ENCODE measurements around the gene TRIO.
A peak's percentile ranks its signal among the peaks of the same experiment; 100 is the strongest.

Gene TRIO

DNA sequence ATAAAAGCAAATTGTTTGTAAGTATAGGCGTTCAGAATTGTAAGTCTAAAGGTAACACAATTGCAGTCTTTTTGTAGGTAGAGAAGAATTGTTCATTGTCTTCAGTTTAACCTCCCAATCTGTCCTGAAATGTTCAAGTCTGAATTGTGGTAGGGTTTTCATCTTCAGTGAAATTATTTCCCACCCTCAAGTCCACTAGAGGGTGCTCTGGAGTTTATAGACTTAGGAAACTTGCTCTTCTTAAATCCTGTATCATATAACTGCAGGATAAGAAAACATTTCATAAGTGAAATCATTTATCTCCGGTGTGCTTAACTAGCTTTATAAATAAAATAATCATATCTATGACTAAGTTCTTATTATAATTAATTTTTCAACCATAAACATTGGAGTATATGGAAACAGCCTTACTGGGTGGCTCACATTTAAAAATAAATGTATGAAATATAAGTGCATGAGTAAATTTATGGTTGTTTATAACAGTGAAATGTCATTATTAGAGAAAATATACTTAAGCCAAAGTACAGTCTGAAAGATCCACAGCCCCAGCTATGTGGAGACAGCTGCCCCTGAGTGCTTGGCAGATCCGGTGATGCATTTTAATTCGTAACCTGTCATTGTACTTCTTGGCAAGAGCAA lies 256.0 kb downstream of the TRIO start:
- peaks cover 25% of the 10 kb centered on the region for H3K4me1 Mint-ChIP-seq
- H3K9me3 Mint-ChIP-seq, result peaks cover 9% of the 10 kb centered on the region
- H3K36me3 Mint-ChIP-seq (ENCODE audit: low read depth), result peaks cover 6% of the 10 kb centered on the region
- no peak overlapping the region for H3K27ac Mint-ChIP-seq
- no peak overlapping the region for H3K4me3 Mint-ChIP-seq
- ATAC-seq, result no peak
- DNase-seq, result no peak
- H3K27me3 Mint-ChIP-seq, result peaks cover 2% of the 10 kb centered on the region

DNA sequence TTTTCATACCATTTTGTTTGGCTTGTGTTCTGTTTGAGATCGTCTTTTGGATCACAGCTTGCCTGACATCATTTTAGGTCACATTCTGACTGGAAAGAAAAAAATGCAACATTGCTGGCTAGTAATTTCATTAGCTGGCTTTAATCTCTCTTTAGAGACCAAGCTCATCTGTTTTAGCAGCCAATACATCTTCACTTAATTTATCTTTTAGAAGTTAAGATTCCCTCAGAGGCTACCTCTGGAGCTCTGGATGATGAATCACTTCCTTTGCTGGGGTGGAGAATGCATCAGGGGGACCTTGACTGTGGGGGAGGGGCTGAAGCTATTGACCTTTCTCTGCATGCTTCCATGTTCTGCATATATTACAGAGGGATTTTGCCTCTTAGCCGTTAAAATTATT lies 256.9 kb downstream of the TRIO start:
- ATAC-seq (no peak), DNase-seq (no peak)
- H3K9me3 Mint-ChIP-seq, result peaks cover 9% of the 10 kb centered on the region
- H3K27me3 Mint-ChIP-seq, result peaks cover 2% of the 10 kb centered on the region
- no peak overlapping the region for H3K4me3 Mint-ChIP-seq
- peaks cover 6% of the 10 kb centered on the region for H3K36me3 Mint-ChIP-seq (ENCODE audit: low read depth)
- H3K4me1 Mint-ChIP-seq, result peaks cover 25% of the 10 kb centered on the region
- H3K27ac Mint-ChIP-seq, result no peak overlapping the region

DNA sequence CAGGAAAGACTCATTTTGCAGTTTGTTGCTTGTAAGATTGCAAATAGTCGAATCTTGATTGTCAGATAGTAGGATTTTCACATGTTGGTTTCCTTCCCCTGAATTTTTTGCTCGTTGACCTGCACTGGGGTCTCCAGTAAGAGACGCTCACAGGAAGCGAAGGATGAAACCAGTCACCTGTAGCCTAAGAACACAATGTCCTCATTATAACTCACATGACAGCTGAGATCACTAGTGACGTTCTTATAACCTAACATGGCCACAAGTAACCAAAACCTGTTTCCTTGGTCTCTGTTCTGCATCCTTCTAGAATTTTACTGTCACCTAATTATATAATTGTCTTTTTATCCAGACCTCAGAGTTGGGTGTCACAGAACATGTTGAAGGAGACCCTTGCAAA lies 257.5 kb downstream of the TRIO start:
- Mint-ChIP-seq H3K27ac (no peak overlapping the region), H3K27me3 (peaks cover 2% of the 10 kb centered on the region), H3K4me3 (no peak overlapping the region), H3K36me3 (ENCODE audit: low read depth) (peaks cover 6% of the 10 kb centered on the region), H3K4me1 (peaks cover 25% of the 10 kb centered on the region), H3K9me3 (peaks cover 9% of the 10 kb centered on the region)
- DNase-seq, result no peak
- no peak for ATAC-seq

DNA sequence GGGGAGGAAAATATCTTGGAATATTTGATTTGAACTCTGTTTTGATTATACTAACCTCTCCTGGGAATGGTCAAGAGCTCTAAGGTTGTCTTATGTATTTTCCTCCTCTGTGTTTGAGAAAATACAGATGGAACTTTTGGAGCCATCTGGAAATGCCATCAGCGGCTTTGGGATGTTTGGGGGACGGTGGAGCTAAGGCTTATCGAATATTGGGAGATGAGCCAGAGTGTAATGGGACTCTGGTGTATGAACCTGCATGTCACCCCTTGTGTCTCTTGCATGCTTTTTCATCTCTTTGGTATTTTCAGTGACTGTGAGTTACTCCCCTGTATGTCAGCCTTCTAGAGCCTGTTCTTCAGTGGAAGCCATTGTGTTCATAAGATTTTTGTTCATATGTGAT lies 258.5 kb downstream of the TRIO start:
- ATAC-seq, result no peak
- Mint-ChIP-seq H3K4me1 (peaks cover 25% of the 10 kb centered on the region), H3K9me3 (peaks cover 9% of the 10 kb centered on the region), H3K4me3 (no peak overlapping the region), H3K27ac (no peak overlapping the region), H3K27me3 (peaks cover 2% of the 10 kb centered on the region), H3K36me3 (ENCODE audit: low read depth) (peaks cover 6% of the 10 kb centered on the region)
- DNase-seq, result no peak

DNA sequence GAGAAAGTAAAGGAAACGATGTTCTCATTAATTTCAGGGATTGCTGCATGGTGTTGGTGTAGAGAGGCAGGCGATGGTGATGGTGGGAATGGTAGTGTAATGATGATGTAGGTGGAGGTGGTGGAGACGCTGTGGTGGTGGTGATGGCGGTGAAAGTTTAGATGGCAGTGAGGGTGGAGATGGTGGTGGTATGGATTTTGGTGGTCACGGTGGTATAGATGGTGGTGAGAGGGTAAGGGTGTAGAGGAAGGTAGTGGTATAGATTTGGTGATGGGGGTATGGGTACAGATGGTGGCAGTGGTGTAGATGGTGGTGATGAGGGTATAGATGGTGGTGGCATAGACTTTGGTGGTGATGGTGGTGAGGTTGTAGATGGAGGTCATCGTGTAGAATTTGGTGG lies 259.3 kb downstream of the TRIO start:
- H3K36me3 Mint-ChIP-seq (ENCODE audit: low read depth), result peaks cover 6% of the 10 kb centered on the region
- peaks cover 9% of the 10 kb centered on the region for H3K9me3 Mint-ChIP-seq
- H3K4me3 Mint-ChIP-seq, result peak overlapping the region; percentile 58
- H3K27ac Mint-ChIP-seq, result peak overlapping the region; percentile 15
- H3K4me1 Mint-ChIP-seq, result peaks cover 25% of the 10 kb centered on the region
- H3K27me3 Mint-ChIP-seq, result peaks cover 2% of the 10 kb centered on the region
- ATAC-seq, result no peak
- no peak for DNase-seq

DNA sequence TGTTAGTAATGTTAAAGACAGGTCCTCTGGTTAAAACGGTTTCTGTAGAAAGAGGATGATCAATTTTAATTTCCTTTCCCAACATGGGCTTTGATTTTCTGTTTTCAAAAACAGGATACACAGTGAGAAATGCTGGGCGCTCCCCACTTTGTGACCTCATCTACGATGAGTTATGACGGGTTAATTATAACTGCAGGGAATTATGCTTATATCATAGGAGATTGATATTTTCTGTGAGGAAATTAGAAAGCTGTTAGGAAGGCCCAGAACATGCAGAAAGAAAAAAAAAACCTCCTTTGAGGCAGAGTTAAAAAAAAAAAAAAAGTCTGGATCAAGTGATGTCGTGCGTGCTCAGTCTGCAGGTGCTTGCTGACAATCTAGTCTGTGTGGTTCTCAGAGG lies 261.6 kb downstream of the TRIO start:
- Mint-ChIP-seq H3K27ac (no peak overlapping the region), H3K9me3 (peaks cover 9% of the 10 kb centered on the region), H3K36me3 (ENCODE audit: low read depth) (peaks cover 7% of the 10 kb centered on the region), H3K4me3 (no peak overlapping the region), H3K27me3 (peaks cover 2% of the 10 kb centered on the region), H3K4me1 (peaks cover 23% of the 10 kb centered on the region)
- ATAC-seq (no peak), DNase-seq (no peak)

DNA sequence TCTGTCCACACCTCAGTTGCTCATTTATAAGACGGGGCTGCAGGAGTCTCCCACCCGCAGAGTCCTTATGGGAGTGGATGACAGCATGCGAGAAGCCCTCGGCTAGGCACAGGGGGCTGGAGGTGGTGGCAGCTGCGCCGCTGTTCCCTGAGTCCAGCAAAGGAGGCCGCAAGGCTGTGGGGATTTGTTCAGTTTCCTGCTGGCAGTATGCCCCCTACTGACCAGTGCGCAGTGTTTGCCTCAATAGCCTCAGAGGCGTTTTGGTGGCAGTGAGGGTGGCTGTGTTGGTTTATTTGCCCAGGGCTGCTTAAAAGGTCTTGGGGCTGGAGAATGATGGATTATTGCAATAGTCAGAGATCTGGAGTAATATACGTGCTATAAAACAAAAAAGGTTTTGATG lies 262.1 kb downstream of the TRIO start:
- DNase-seq, result no peak
- Mint-ChIP-seq H3K4me3 (no peak overlapping the region), H3K9me3 (peaks cover 9% of the 10 kb centered on the region), H3K36me3 (ENCODE audit: low read depth) (peaks cover 8% of the 10 kb centered on the region), H3K27ac (no peak overlapping the region), H3K4me1 (peaks cover 18% of the 10 kb centered on the region), H3K27me3 (peaks cover 2% of the 10 kb centered on the region)
- ATAC-seq, result no peak

DNA sequence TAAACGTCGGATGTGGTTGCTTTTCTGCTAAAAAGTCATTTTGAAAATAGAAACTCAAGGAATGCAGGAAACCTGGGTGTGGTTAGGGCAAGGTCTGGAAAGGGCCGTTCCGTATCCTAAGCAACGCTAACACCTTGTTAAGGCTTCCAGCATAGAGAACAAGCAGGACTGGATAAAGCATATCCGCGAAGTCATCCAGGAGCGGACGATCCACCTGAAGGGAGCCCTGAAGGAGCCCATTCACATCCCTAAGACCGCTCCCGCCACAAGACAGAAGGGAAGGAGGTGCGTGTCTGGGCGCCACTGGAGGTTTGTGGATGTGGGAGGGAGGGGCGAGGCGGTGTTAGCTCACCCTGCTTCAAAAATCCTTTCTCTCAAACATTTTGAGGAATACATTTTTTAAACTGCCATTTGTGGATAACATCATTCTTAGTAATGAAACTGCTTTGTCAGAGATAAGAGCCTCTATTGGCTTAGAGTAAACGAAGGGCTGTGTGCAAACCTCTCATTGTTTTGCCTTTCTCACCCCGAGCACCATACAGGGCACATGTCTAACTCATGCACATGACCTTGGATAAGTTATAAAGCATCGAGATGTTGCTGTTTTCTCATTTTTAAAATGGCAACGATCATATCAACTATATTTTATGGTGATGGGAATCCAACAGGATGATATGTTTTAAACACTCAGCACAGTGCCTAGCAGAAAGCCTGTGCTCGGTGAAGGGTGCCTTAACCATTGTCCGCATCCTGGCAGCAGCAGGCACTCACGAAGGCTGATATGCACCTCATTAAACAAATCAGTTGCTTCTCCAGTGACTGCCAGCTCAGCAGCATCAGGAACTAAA lies 262.8 kb downstream of the TRIO start:
- no peak for DNase-seq
- H3K4me3 Mint-ChIP-seq, result no peak overlapping the region
- peaks cover 12% of the 10 kb centered on the region for H3K4me1 Mint-ChIP-seq
- H3K27me3 Mint-ChIP-seq, result peaks cover 2% of the 10 kb centered on the region
- ATAC-seq, result no peak
- H3K27ac Mint-ChIP-seq, result no peak overlapping the region
- H3K9me3 Mint-ChIP-seq, result peaks cover 9% of the 10 kb centered on the region
- peaks cover 9% of the 10 kb centered on the region for H3K36me3 Mint-ChIP-seq (ENCODE audit: low read depth)

DNA sequence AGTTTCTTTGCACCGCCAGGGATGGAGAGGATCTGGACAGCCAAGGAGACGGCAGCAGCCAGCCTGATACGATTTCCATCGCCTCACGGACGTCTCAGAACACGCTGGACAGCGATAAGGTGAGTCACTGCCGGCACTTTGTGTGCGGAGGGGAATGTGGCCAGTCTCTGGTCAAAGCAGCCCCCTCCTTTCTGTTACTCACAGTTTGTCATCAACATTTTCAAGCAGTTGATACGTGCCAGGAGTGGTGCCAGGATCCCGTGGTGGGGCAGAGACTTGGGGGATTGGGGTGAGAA lies 263.4 kb downstream of the TRIO start:
- H3K36me3 Mint-ChIP-seq (ENCODE audit: low read depth), result peaks cover 10% of the 10 kb centered on the region
- H3K4me3 Mint-ChIP-seq, result no peak overlapping the region
- H3K4me1 Mint-ChIP-seq, result peaks cover 6% of the 10 kb centered on the region
- no peak overlapping the region for H3K27ac Mint-ChIP-seq
- ATAC-seq, result no peak
- peaks cover 9% of the 10 kb centered on the region for H3K9me3 Mint-ChIP-seq
- DNase-seq, result no peak
- peaks cover 2% of the 10 kb centered on the region for H3K27me3 Mint-ChIP-seq

DNA sequence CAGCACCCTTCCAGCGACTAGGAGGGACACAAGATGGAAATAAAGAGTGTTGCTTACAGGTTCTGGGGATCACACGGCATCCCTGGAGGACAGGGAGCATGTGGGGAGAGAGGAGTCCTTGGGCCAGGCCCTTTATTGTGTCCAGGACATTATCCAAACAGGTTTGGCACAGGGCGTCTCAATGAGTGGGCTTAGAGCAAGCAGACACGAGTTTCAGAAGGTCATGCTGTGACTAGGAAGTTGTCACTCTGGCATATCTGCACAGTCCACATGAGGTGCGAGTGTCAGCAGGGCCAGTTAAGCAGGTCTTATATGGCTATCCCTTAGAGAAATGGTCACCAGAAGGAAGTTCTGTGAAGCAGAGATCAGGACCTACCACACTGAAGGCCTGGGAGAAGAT lies 263.9 kb downstream of the TRIO start:
- Mint-ChIP-seq H3K4me3 (no peak overlapping the region), H3K9me3 (peaks cover 9% of the 10 kb centered on the region), H3K36me3 (ENCODE audit: low read depth) (peaks cover 10% of the 10 kb centered on the region), H3K27ac (no peak overlapping the region), H3K27me3 (peaks cover 2% of the 10 kb centered on the region), H3K4me1 (peaks cover 5% of the 10 kb centered on the region)
- no peak for DNase-seq
- no peak for ATAC-seq

DNA sequence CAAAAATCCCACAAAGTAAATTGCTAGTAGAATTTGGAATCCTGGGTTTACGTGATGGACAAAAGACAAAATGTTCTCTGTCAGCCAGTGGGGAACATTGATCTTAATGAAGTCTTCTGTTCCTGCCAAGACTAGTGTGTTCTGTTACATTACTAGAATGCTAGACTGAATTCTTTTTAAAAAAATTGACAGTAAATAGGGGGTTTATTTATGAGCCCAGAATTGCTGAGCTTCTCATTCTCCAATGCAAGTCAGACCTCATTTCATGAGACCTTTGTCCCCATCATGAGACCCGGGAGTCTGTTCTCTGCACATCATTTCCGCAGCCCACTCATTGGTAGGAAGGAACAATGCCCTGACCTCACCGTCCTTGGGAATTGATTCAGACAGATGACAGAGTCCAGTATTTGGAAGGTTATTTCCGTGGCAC lies 264.6 kb downstream of the TRIO start:
- ATAC-seq (no peak), DNase-seq (no peak)
- Mint-ChIP-seq H3K27me3 (peaks cover 2% of the 10 kb centered on the region), H3K36me3 (ENCODE audit: low read depth) (peaks cover 4% of the 10 kb centered on the region), H3K27ac (no peak overlapping the region), H3K4me3 (no peak overlapping the region), H3K9me3 (peaks cover 2% of the 10 kb centered on the region), H3K4me1 (peaks cover 4% of the 10 kb centered on the region)

DNA sequence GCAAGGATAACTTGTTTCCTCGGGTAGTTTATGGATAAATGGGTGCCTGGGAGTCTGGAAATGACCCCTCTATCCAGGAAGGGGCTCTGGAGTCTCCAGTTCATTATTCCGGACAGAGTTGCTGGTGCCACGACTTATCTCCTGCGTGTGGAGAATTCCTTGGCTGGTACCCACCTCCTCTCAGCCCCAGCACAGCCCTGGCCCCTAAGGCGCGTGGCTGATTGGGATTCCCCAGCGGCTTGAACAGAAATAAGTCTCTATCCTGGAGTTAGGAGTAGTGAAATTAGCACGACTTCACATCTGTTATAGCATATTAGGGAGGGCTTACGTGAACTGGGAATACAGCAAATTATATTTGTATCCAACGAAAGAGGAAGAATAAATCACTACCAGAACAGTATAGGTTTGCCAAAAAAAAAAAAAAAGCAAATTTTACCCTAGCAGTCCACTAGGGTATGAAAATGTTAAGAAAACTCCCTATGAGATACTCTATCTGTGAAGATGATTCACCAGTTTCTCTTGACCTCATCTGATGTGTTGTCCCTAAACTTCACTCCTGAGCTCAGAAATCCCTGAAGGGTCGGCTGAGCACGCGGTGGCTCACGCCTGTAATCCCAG lies 265.9 kb downstream of the TRIO start:
- H3K9me3 Mint-ChIP-seq, result no peaks in the 10 kb centered on the region
- no peaks in the 10 kb centered on the region for H3K27me3 Mint-ChIP-seq
- no peak overlapping the region for H3K4me3 Mint-ChIP-seq
- H3K36me3 Mint-ChIP-seq (ENCODE audit: low read depth), result peaks cover 4% of the 10 kb centered on the region
- DNase-seq (no peak), ATAC-seq (peak; percentile 45)
- H3K4me1 Mint-ChIP-seq, result peaks cover 15% of the 10 kb centered on the region
- H3K27ac Mint-ChIP-seq, result no peak overlapping the region

DNA sequence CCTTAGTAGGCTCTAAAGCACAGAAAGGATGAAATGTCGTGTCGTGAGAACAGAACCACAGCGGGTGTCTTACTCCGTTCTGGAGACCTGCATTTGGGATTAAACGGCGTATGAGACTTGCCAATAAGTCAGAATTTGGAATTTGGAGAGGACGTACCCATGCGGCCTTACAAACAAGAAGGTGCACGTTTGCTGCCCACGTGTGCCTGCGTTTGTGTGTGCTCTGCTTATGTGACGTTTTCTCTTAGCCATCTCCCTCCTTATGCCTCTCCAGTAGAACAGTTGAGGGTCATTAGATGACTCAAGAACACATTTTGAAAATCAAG lies 266.9 kb downstream of the TRIO start:
- no peak overlapping the region for H3K27ac Mint-ChIP-seq

DNA sequence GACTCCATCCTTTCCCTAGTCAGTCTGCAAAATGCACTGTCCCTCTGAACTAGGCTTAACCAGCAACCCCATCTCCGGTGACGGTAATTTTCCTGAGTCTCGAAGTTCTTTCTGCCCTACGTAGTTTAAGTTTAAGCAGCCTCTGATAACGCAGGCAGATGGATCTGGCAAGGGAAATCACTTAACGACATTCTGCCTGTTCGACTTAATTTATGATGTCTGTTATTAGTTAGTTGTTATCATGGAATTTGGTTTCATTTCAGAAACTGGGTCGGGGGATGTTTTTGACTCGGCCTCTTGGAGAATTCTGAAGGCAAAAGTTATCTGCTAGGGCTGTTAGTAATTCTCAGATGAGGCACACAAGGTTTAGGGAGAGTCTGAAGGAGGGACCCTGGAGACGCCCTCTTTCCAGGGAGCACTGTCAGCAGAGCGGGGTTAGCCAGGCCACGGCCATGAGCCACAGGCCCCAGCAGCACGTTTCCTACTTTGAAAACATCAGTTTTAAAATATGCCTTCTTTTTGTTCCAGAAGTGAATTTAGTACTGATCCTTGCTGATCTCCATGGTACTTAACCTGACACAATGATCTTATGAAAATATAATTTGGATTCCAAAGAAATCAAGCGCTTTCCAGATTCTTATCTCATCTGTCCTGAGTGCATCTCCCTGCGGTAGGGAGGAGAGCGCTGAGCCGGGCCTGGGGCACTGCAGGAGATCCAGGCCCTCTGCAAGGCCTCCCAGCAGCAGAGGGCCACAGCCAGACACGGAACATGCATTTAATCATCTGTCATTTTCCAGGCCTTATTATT lies 267.5 kb downstream of the TRIO start:
- peaks cover 30% of the 10 kb centered on the region for H3K4me1 Mint-ChIP-seq
- peaks cover 4% of the 10 kb centered on the region for H3K36me3 Mint-ChIP-seq (ENCODE audit: low read depth)
- no peak overlapping the region for H3K27ac Mint-ChIP-seq
- ATAC-seq, result no peak
- H3K27me3 Mint-ChIP-seq, result no peaks in the 10 kb centered on the region
- no peak for DNase-seq
- H3K9me3 Mint-ChIP-seq, result no peaks in the 10 kb centered on the region
- no peak overlapping the region for H3K4me3 Mint-ChIP-seq

More for the DNA sequence above, 266.9 kb downstream of the TRIO start:
- H3K4me1 Mint-ChIP-seq, result peaks cover 24% of the 10 kb centered on the region
- ATAC-seq, result no peak
- H3K36me3 Mint-ChIP-seq (ENCODE audit: low read depth), result peaks cover 4% of the 10 kb centered on the region
- H3K9me3 Mint-ChIP-seq, result no peaks in the 10 kb centered on the region
- no peak overlapping the region for H3K4me3 Mint-ChIP-seq
- no peaks in the 10 kb centered on the region for H3K27me3 Mint-ChIP-seq
- no peak for DNase-seq
